HG03571 (cell line): ENCODE measurements around the gene DNAJC12.
"Not testable (repeated sequence)": the region's sequence is repeated elsewhere in the genome, so short reads cannot be mapped to it uniquely, and the experiment has no call there.

Source experiments
- ATAC-seq: cut with Tn5 transposase; IDR thresholded peaks from one replicate; pipeline ENCODE4 v1.9.1; 2021; ENCODE audit not compliant: unreplicated experiment

DNAJC12 gene

GRCh38 chr10:67841737-67842136, 3.7 kb upstream of the DNAJC12 start:
- no peak for ATAC-seq

- no peak for ATAC-seq
These were observed 2.0 kb upstream of the DNAJC12 start for GRCh38 chr10:67839951-67840350.

DNA sequence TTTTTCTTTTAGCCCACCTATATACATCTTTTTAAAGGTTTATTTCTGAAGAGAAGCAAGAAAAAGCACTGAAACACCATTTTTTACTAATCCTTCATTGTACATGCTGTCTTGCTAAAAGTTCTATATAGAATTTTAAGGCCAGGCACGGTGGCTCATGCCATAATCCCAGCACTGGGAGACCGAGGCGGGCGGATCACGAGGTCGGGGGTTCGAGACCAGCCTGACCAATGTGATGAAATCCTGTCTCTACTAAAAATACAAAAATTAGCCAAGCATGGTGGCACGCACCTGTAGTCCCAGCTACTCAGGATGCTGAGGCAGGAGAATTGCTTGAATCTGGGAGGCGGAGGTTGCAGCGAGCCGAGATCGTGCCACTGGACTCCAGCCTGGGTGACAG, 1.5 kb upstream of the DNAJC12 start:
- not testable (repeated sequence) for ATAC-seq

GRCh38 chr10:67836972-67837371, 1.0 kb downstream of the DNAJC12 start:
- no peak for ATAC-seq

- no peak for ATAC-seq
These were observed 1.5 kb downstream of the DNAJC12 start for GRCh38 chr10:67836488-67836887.

DNA sequence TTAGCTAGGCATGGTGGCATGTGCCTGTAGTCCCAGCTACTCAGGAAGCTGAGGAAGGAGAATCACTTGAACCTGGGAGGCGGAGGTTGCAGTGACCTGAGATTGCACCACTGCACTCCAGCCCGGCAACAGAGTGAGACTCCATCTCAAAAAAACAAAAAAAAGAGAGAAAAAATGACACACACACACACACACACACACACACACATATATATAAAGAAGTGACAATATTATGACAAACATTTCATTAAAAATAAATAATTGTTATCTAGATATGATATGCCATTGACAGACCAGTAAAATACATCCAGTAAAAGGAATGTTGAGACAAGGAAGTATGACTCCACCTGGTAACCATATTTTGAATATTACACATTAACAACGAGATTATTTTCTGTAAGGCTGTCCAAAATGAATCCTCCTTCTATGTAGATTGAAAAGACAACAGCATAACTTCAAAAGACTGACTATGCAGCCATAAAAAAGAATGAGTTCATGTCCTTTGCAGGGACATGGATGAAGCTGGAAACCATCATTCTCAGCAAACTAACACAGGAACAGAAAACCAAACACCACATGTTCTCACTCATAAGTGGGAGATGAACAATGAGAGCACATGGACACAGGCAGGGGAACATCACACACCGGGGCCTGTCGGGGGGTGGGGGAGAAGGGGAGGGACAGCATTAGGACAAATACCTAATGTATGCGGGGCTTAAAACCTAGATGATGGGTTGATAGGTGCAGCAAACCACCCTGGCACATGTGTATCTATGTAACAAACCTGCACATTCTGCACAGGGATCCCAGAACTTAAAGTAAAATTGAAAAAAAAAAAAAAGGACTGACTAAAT, 2.2 kb downstream of the DNAJC12 start:
- not testable (repeated sequence) for ATAC-seq

DNA sequence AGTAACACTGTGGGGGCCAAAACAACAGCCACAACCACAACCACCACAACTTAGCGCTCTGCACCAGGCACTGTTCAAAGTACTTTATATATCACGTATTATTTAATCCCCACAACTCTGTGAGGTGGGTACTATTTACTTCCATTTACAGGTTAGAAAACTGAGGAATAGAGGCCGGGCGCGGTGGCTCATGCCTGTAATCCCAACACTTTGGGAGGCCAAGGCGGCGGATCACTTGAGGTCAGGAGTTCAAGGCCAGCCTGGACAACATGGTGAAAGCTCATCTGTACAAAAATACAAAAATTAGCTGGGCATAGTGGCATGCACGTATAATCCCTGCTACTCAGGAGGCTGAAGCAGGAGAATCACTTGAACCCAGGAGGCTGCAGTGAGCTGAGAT, 3.6 kb downstream of the DNAJC12 start:
- ATAC-seq = no peak

DNA sequence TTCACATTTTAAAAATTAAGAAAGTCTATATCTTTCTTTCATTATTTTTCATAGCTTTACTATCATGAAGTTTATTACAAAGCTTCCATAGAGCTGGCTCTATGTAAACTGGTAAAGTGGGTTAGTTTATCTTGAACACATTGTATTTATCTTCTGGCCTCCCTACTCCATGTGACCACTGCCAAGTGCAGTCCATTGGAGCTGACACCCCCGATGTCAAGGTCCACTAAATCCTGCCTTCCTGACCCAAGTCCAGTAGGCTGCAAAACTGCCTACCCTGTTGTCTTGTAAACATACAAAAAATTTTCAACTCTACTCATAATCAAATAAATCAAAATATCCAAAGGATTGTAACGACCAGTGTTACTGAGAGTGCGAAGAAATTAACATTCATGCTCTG, 10.2 kb downstream of the DNAJC12 start:
- no peak for ATAC-seq

- no peak for ATAC-seq
These were observed 18.2 kb downstream of the DNAJC12 start for GRCh38 chr10:67819768-67820204.

DNA sequence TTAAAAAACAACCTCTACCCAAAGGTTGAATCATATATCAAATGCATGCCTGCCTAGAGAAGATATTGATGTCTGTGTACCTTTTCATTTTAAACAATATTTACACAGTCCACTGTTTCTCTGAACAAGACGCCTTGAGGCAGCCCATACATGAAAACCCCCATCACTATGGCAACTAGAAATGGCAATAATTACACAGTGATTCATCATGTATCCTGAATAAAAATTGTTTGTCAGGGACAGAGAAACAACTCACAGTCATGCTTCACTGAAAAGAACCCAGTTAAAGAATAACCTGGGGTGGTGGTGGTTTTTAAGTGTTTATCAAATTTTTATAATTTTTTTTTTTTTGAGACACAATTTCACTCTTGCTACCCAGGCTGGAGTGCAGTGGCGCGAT, 19.7 kb downstream of the DNAJC12 start:
- ATAC-seq = peak; percentile 58

GRCh38 chr10:67816719-67817118, 21.3 kb downstream of the DNAJC12 start:
- no peak for ATAC-seq

DNA sequence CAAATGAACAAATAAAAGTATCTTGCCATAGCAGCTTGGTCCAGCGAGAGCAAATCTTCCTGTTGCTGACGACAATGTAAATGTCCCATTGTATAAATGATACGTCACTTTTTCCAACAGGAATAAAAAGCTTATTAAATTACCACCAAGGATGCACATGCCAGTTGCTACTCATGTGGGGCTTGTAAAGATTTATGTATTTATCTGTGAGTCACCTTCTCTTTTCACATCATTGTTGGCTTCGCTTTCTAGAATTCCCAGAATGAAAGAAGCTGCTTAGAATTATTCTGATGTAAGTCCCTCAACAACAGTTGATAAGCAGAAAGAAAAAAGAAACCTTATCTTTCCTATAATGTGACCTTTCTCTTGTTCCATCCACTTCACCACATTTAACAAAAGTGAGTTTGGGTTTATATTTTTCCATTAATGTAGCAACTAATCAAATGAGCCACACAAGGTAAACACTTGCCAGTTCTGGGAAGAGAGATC, 22.4 kb downstream of the DNAJC12 start:
- ATAC-seq = no peak

- ATAC-seq = no peak
These were observed 26.0 kb downstream of the DNAJC12 start for GRCh38 chr10:67812007-67812406.

DNA sequence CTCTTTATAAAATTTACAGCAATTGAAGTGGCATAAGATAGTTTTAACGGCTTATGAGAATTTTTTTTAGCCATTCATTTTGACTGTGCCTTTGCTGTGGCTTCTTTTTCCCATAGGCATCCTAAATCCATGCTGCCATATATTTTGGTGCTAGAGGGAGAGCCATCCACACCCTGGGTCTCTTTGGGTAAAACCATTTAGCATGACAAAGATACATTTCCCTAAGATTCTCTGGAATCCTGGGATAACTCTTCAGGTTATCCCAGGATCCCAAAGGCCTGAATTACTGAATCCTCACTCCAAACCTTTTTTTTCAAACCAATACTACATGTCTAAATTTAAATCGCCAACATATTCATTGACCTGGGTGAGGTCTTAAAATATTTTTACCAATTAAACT, 28.9 kb downstream of the DNAJC12 start:
- ATAC-seq = no peak

GRCh38 chr10:67808704-67809103, 29.3 kb downstream of the DNAJC12 start:
- ATAC-seq = no peak

- no peak for ATAC-seq
These were observed 30.0 kb downstream of the DNAJC12 start for GRCh38 chr10:67807855-67808456.

DNA sequence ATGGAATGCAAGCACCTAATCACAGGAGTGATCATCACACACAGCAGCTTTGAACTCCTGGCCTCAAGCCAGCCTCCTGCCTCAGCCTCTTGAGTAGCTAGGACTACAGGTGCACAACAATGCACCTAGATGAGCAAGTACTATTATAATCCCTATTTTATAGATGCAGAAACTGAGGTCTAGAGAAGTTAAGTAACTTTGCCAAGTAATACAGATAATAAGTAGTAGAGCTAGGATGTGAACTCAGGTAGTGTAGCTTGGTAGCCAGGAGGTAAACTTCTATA, 33.7 kb downstream of the DNAJC12 start:
- ATAC-seq = no peak

DNA sequence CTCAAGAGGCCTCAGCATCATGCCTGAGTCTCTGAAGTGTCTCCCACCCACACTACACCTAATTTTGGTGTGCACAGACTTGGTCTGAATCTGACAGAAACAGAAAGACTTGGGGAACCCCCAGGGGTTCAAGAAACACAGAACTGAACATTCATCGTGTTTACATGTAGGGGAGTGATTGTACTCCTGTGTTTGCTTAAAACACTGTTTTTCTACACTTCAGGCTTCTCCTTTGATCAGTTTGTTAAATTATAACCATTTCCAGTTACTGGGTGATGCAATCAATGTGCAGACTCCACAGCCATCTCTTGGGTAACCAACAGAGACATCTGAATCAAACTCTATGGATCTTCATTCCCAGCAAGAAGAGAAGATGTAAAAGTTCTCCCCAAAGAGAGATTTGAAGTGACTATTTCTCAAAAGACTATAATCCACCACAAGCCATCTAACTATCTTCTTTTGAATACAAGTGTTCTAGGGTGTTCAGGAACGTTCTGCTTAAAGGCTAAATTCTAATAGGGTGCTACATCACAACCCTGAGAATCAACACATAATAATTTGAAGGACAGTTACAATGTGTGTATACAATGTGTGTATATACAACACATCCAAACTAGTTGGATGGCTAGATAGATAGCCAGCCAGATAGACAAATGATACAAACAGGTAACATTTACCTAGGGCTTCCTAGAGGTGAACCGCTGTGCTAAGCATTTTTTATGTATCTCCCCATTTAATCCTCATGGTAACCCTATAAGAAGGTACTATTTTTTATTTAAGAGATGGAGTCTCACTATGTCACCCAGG, 34.2 kb downstream of the DNAJC12 start:
- no peak for ATAC-seq

GRCh38 chr10:67802767-67803538, 35.0 kb downstream of the DNAJC12 start:
- no peak for ATAC-seq

DNA sequence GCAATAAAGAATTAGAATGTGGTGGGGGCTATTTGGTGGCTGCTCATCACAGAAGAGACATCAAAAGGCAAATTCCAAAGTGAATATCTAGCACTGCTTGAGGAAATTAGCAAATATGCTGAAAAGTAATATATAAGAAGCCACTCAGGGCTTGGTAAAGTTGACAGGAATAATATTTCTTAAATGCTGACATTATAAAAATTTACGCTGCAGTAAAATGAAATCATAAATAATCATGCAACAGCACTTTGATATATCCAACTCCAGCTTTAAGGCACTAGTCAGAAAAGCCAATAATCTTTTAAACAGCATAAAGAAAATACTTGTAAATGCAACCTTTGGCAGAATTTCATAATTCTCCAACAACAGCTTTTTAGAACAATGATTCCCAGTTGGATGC, 36.9 kb downstream of the DNAJC12 start:
- ATAC-seq = no peak

DNA sequence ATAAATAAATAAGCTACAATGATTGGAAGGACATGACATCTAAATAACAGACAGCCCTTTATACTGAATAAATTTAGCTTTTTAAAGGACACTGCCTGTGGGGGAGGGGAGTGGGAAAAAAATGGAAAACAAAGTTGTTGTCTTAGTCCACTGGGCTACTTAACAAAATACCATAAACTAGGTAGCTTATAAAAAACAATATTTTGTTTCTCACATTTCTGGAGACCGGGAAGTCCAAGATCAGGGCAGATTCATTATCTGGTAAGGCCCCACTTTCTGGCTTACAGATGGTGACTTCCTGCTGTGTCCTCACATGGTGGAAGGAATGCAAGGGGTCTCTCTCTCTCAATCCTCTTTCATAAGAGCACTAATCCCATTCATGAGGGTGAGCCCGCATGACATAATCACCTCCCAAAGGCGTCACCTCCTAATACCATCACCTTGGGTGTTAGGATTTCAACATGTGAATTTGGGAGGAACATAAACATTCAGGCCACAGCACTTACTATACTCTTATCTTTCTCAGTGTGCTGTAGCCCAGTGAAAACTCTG, 43.0 kb downstream of the DNAJC12 start:
- ATAC-seq = no peak
